ENCODE data around the gene STK11.

STK11 gene

GRCh38 chr19:1167687-1168571 is 37.6 kb upstream of the STK11 start:
- Histone ChIP-seq H3K9me3 (ENCODE audit: insufficient read depth, low read depth, low read length) (no peaks in the 10 kb centered on the region), H3K9ac (ENCODE audit: low read depth, low read length, poor library complexity, severe bottlenecking) (no peak overlapping the region), H3K36me3 (ENCODE audit: insufficient read depth, low read length) (no peaks in the 10 kb centered on the region), H3K9me2 (replicated peaks; ENCODE audit: low read depth, low read length) (no peaks in the 10 kb centered on the region), H3K27me3 (ENCODE audit: insufficient read depth, low read length, poor library complexity, severe bottlenecking) (no peaks in the 10 kb centered on the region), H3K4me3 (ENCODE audit: low read length, poor library complexity, severe bottlenecking) (no peak overlapping the region), H4K20me1 (ENCODE audit: insufficient read depth, low read length, poor library complexity, severe bottlenecking) (peaks cover 24% of the 10 kb centered on the region), H3F3A (ENCODE audit: low read depth) (no peaks in the 10 kb centered on the region), H3K4me2 (ENCODE audit: low read depth, low read length, poor library complexity, severe bottlenecking) (peak overlapping the region; percentile 20), H2AFZ (ENCODE audit: low read length) (no peak overlapping the region), H3K79me2 (ENCODE audit: insufficient read depth, low read length) (peaks cover 76% of the 10 kb centered on the region), H3K4me1 (ENCODE audit: insufficient read depth, low read length, poor library complexity, severe bottlenecking) (peaks cover 28% of the 10 kb centered on the region)
- no peak for TF ChIP-seq EZH2phosphoT487 (IDR thresholded peaks at IDR 0.05; ENCODE audit: borderline replicate concordance)
- TF ChIP-seq, protein P1, sequence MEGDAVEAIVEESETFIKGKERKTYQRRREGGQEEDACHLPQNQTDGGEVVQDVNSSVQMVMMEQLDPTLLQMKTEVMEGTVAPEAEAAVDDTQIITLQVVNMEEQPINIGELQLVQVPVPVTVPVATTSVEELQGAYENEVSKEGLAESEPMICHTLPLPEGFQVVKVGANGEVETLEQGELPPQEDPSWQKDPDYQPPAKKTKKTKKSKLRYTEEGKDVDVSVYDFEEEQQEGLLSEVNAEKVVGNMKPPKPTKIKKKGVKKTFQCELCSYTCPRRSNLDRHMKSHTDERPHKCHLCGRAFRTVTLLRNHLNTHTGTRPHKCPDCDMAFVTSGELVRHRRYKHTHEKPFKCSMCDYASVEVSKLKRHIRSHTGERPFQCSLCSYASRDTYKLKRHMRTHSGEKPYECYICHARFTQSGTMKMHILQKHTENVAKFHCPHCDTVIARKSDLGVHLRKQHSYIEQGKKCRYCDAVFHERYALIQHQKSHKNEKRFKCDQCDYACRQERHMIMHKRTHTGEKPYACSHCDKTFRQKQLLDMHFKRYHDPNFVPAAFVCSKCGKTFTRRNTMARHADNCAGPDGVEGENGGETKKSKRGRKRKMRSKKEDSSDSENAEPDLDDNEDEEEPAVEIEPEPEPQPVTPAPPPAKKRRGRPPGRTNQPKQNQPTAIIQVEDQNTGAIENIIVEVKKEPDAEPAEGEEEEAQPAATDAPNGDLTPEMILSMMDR (conservative IDR thresholded peaks at IDR 0.05; ENCODE audit: low read length) = no peak

DNA sequence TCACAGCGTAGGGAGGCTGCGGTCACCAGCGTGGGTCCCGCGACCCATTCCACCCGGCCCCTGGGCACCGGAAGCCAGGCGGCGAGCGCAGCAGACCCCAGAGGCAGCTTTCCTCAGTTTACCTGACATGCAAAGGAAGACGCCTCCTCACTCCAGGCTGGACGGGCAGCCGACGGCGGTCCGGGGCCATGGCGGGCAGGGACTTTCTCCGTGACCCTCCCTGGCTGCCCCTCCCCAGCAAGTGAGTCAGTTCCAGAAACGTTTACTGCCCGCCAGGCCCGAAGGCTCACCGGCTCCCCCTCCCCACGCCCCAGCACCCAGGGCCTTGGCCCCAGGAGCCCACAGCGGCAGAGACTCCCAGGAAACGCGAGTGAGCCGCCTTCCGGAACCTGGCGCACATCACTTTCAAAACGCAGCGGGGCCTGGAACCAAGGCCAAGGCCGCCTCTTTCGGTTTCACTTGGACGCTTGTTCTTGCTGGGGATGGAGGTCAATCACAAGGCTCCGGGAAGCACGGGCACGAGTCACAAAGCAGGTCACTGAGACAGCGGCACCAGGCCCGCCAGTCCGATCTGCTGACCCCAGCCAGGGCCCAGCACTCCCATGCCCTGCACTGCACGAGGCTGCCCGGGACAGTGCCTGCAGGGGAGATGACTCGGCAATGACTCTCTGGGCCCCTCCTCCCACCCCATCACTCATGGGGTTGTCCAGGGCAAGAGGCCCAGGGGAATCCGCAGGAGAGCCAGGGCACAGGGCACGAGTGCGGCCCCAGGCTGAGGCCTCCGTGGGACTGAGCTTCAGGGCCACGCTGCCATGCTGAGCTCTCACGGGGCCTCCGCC is 36.8 kb upstream of the STK11 start:
- Histone ChIP-seq H3F3A (ENCODE audit: low read depth) (no peaks in the 10 kb centered on the region), H4K20me1 (ENCODE audit: insufficient read depth, low read length, poor library complexity, severe bottlenecking) (peaks cover 20% of the 10 kb centered on the region), H3K4me3 (ENCODE audit: low read length, poor library complexity, severe bottlenecking) (no peak overlapping the region), H3K4me1 (ENCODE audit: insufficient read depth, low read length, poor library complexity, severe bottlenecking) (peaks cover 32% of the 10 kb centered on the region), H3K36me3 (ENCODE audit: insufficient read depth, low read length) (no peaks in the 10 kb centered on the region), H3K79me2 (ENCODE audit: insufficient read depth, low read length) (peaks cover 85% of the 10 kb centered on the region), H3K9me3 (ENCODE audit: insufficient read depth, low read depth, low read length) (no peaks in the 10 kb centered on the region), H2AFZ (ENCODE audit: low read length) (no peak overlapping the region), H3K9ac (ENCODE audit: low read depth, low read length, poor library complexity, severe bottlenecking) (no peak overlapping the region), H3K9me2 (replicated peaks; ENCODE audit: low read depth, low read length) (no peaks in the 10 kb centered on the region), H3K4me2 (ENCODE audit: low read depth, low read length, poor library complexity, severe bottlenecking) (peak overlapping the region; percentile 20), H3K27me3 (ENCODE audit: insufficient read depth, low read length, poor library complexity, severe bottlenecking) (no peaks in the 10 kb centered on the region)
- TF ChIP-seq, protein P1 (conservative IDR thresholded peaks at IDR 0.05; ENCODE audit: low read length) = no peak
- no peak for TF ChIP-seq EZH2phosphoT487 (IDR thresholded peaks at IDR 0.05; ENCODE audit: borderline replicate concordance)

GRCh38 chr19:1169411-1169791 is 36.2 kb upstream of the STK11 start:
- Histone ChIP-seq H3K9me2 (replicated peaks; ENCODE audit: low read depth, low read length) (no peaks in the 10 kb centered on the region), H3K4me2 (ENCODE audit: low read depth, low read length, poor library complexity, severe bottlenecking) (peak overlapping the region; percentile 16), H3K9me3 (ENCODE audit: insufficient read depth, low read depth, low read length) (no peaks in the 10 kb centered on the region), H3F3A (ENCODE audit: low read depth) (no peaks in the 10 kb centered on the region), H3K36me3 (ENCODE audit: insufficient read depth, low read length) (no peaks in the 10 kb centered on the region), H3K9ac (ENCODE audit: low read depth, low read length, poor library complexity, severe bottlenecking) (no peak overlapping the region), H3K4me1 (ENCODE audit: insufficient read depth, low read length, poor library complexity, severe bottlenecking) (peaks cover 34% of the 10 kb centered on the region), H3K27me3 (ENCODE audit: insufficient read depth, low read length, poor library complexity, severe bottlenecking) (no peaks in the 10 kb centered on the region), H2AFZ (ENCODE audit: low read length) (no peak overlapping the region), H4K20me1 (ENCODE audit: insufficient read depth, low read length, poor library complexity, severe bottlenecking) (peaks cover 17% of the 10 kb centered on the region), H3K79me2 (ENCODE audit: insufficient read depth, low read length) (peaks cover 87% of the 10 kb centered on the region), H3K4me3 (ENCODE audit: low read length, poor library complexity, severe bottlenecking) (no peak overlapping the region)
- no peak for TF ChIP-seq EZH2phosphoT487 (IDR thresholded peaks at IDR 0.05; ENCODE audit: borderline replicate concordance)
- TF ChIP-seq, protein P1 (conservative IDR thresholded peaks at IDR 0.05; ENCODE audit: low read length) = no peak

Measured in Loucy (cell line).